ENCODE data around the gene SYT8. TPM values are rescaled to one million over a fixed set of nuclear protein-coding genes. Genes with fewer than 3 reads are reported as not detected.
"Not testable (repeated sequence)": the region's sequence is repeated elsewhere in the genome, so short reads cannot be mapped to it uniquely, and the experiment has no call there.

The SYT8 gene
- total RNA-seq, 1 experiment from 2014 or later: 7.8 TPM

GRCh38 chr11:1884303-1884700, 49.5 kb downstream of the SYT8 start:
- Histone ChIP-seq H3K79me2 (ENCODE audit: low read length) (no peaks in the 10 kb centered on the region), H3K9me2 (replicated peaks; ENCODE audit: low read length) (no peaks in the 10 kb centered on the region), H3K4me3 (ENCODE audit: low read length) (no peak overlapping the region), H3F3A (ENCODE audit: low read length, unreplicated experiment) (no peaks in the 10 kb centered on the region), H3K4me2 (ENCODE audit: low read length) (no peak overlapping the region), H3K27ac (ENCODE audit: low read length) (no peak overlapping the region), H3K27me3 (ENCODE audit: low read length) (no peaks in the 10 kb centered on the region; the same call in 1 of the 2 replicates), H3K9me3 (ENCODE audit: low read length) (no peaks in the 10 kb centered on the region), H4K20me1 (ENCODE audit: low read length) (no peaks in the 10 kb centered on the region), H3K9ac (ENCODE audit: low read length) (no peak overlapping the region), H3K4me1 (ENCODE audit: insufficient read depth, low read length) (no peaks in the 10 kb centered on the region), H2AFZ (ENCODE audit: low read length) (no peak overlapping the region), H3K36me3 (ENCODE audit: low read depth, low read length) (no peaks in the 10 kb centered on the region)
- intact Hi-C loops (cut with micrococcal nuclease): no loop called here
- TF ChIP-seq EZH2 (IDR thresholded peaks at IDR 0.05; ENCODE audit: low read length, unreplicated experiment) (no peak), CTCF (conservative IDR thresholded peaks at IDR 0.05; ENCODE audit: low read depth, low read length) (no peak), EZH2phosphoT487 (IDR thresholded peaks at IDR 0.05; ENCODE audit: borderline replicate concordance, low read length) (no peak)
- no peak for DNase-seq
- ChIA-PET POLR2A (ENCODE audit: unreplicated experiment) (no interaction called here), CTCF (interaction anchor here (0.6 kb wide), 1 partner anchor 51 kb away, joined by 4 read pairs; no protein-coding TSS in a partner anchor)
- ATAC-seq: no peak
- BruUV-seq (replicated peaks): no TSS peak

- H3K36me3 ChIP-seq (ENCODE audit: low read depth, low read length): not testable (repeated sequence)
These were observed 51.8 kb downstream of the SYT8 start for GRCh38 chr11:1886551-1886950.

More at GRCh38 chr11:1886551-1886950, 51.8 kb downstream of the SYT8 start:
- H3K4me3 ChIP-seq (ENCODE audit: low read length); CTCF ChIA-PET; H3K9ac ChIP-seq (ENCODE audit: low read length); intact Hi-C loops (cut with micrococcal nuclease); H4K20me1 ChIP-seq (ENCODE audit: low read length); H3K4me1 ChIP-seq (ENCODE audit: insufficient read depth, low read length); POLR2A ChIA-PET (ENCODE audit: unreplicated experiment); H3K9me3 ChIP-seq (ENCODE audit: low read length); H3K9me2 ChIP-seq (replicated peaks; ENCODE audit: low read length); DNase-seq; H2AFZ ChIP-seq (ENCODE audit: low read length); H3K4me2 ChIP-seq (ENCODE audit: low read length); H3F3A ChIP-seq (ENCODE audit: low read length, unreplicated experiment); H3K79me2 ChIP-seq (ENCODE audit: low read length); BruUV-seq (replicated peaks); ATAC-seq; H3K27me3 ChIP-seq (ENCODE audit: low read length); H3K27ac ChIP-seq (ENCODE audit: low read length): not testable (repeated sequence)

Small RNA genes lying within 50 kb of the gene (microRNA-seq; reads per million reads assigned to microRNA genes)
- gene MIR4298 (ENCODE audit: unreplicated experiment): not detected
- gene MIR7847 (ENCODE audit: unreplicated experiment): not detected

Other genes starting within 250 kb of the SYT8 start
- not detected in 2 replicates for gene KRTAP5-1, start 249.7 kb upstream of the SYT8 start, total RNA-seq (2014; rRNA removed)
- gene KRTAP5-2, start 236.7 kb upstream of the SYT8 start, total RNA-seq (2014; rRNA removed): not detected in 2 replicates
- not detected in 2 replicates for gene KRTAP5-3, start 226.5 kb upstream of the SYT8 start, total RNA-seq (2014; rRNA removed)
- not detected in 2 replicates for gene KRTAP5-4, start 212.9 kb upstream of the SYT8 start, total RNA-seq (2014; rRNA removed)
- not detected in 2 replicates for gene KRTAP5-5, start 205.2 kb upstream of the SYT8 start, total RNA-seq (2014; rRNA removed)
- not detected in 2 replicates for gene KRTAP5-6, start 137.8 kb upstream of the SYT8 start, total RNA-seq (2014; rRNA removed)
- 0.58 and 1.4 TPM in 2 replicates for gene IFITM10, start 84.4 kb upstream of the SYT8 start, total RNA-seq (2014; rRNA removed)
- gene CTSD, start 71.1 kb upstream of the SYT8 start, total RNA-seq (2014; rRNA removed): 308 and 358 TPM in 2 replicates
- gene TNNI2, start 4.0 kb downstream of the SYT8 start, total RNA-seq (2014; rRNA removed): 0.55 TPM in 1 of 2 replicates, not detected in the other
- gene LSP1, start 18.1 kb downstream of the SYT8 start, total RNA-seq (2014; rRNA removed): not detected in 2 replicates
- gene PRR33, start 56.9 kb downstream of the SYT8 start, total RNA-seq (2014; rRNA removed): not detected in 2 replicates
- gene TNNT3, start 84.7 kb downstream of the SYT8 start, total RNA-seq (2014; rRNA removed): not detected in 2 replicates
- 232 and 299 TPM in 2 replicates for gene MRPL23, start 112.3 kb downstream of the SYT8 start, total RNA-seq (2014; rRNA removed)
- gene H19, start 162.9 kb downstream of the SYT8 start, total RNA-seq (2014; rRNA removed): not detected in 2 replicates

Measured in PC-3 (cell line).